Stimulated activated memory B cell treated with anti-CD40 and anti-IgM and Interleukin-4, amounts not matched to agents 10 μg/mL and 1 μg/mL and 100 μg/mL, for 72 hours (primary cell): ENCODE results near the gene CADM1.

Experiments used
- ATAC-seq: fragments of 150-1000 bp; cut with Tn5 transposase; 2 replicates; pipeline ENCODE4 v1.10.0; 2021
- H3K27ac Mint-ChIP-seq: one replicate; pipeline ENCODE4 v1.8.0; 2022; ENCODE audit warnings: mild to moderate bottlenecking, mixed read lengths
- H3K27me3 Mint-ChIP-seq: one replicate; pipeline ENCODE4 v1.8.0; 2022; ENCODE audit warnings: mixed read lengths
- H3K36me3 Mint-ChIP-seq: one replicate; pipeline ENCODE4 v1.8.0; 2022; ENCODE audit warnings: mixed read lengths
- H3K4me1 Mint-ChIP-seq: one replicate; pipeline ENCODE4 v1.8.0; 2022; ENCODE audit warnings: mixed read lengths
- H3K4me3 Mint-ChIP-seq: one replicate; pipeline ENCODE4 v1.8.0; 2022; ENCODE audit warnings: mild to moderate bottlenecking, moderate library complexity, mixed read lengths
- H3K9me3 Mint-ChIP-seq: one replicate; pipeline ENCODE4 v1.8.0; 2022; ENCODE audit warnings: mixed read lengths

CADM1 gene

DNA sequence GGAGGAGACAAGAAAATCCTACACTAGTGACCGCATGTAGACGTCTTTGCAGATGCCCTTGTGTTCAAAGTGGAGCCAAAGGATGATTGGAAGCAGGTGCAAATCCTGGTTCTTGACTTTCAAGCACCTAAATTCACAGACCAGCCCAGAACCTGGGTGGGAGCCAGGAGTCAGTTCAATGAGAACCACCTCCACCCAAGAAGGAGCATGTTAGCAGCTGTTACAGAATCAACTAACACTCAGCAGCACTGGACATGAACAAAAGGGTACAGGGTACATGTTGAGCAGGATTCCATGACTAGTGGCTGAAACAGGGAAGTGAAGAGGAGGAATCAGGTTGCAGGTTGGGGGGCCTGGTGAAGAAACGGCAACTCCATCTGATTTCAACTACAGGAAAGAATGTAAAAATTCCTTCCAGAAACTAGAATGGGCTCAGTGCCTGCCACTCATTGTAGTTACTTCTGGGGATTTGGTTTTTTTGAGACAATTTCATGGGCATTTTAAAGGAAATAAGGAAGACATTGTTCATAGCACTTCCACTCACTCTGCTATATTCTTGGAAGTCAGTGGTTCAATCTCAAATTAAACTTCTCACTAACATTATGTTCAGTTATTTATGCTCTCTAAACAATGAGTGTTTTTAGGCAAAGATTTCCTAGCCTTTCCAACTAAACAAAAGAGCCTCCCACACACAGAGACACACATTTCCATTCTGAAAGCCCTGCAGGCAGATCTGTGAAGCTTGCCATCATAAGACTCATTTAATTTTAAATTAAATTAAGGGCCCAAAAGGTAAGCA, 173.3 kb downstream of the CADM1 start:
- Mint-ChIP-seq H3K4me3 (no peak overlapping the region), H3K36me3 (no peaks in the 10 kb centered on the region)

DNA sequence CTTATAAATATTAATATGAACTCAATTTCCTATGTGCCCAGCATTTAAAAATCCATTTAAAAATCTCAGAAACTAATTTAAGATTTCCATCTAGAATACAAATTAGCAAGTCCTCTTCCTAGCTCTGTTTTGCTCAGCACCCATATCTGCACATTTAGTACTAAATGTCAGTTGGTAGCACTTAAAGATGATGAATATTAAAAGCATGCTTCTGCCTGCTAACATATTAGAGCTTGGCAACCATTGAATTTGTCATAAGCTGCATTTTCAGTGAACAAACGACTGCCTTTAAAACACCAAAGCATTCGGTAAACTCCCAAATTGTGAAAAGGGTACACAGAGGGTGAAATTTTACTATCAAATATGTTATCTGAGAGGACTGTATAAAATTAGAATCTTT, 177.7 kb downstream of the CADM1 start:
- no peaks in the 10 kb centered on the region for H3K27me3 Mint-ChIP-seq
- no peak overlapping the region for H3K4me3 Mint-ChIP-seq
- H3K9me3 Mint-ChIP-seq = no peaks in the 10 kb centered on the region
- no peak for ATAC-seq
- H3K4me1 Mint-ChIP-seq = peaks cover 8% of the 10 kb centered on the region
- H3K27ac Mint-ChIP-seq = no peak overlapping the region
- H3K36me3 Mint-ChIP-seq = no peaks in the 10 kb centered on the region

More for the DNA sequence above, 173.3 kb downstream of the CADM1 start:
- no peak for ATAC-seq
- H3K27ac Mint-ChIP-seq = no peak overlapping the region
- H3K27me3 Mint-ChIP-seq = no peaks in the 10 kb centered on the region
- no peaks in the 10 kb centered on the region for H3K4me1 Mint-ChIP-seq
- no peaks in the 10 kb centered on the region for H3K9me3 Mint-ChIP-seq

DNA sequence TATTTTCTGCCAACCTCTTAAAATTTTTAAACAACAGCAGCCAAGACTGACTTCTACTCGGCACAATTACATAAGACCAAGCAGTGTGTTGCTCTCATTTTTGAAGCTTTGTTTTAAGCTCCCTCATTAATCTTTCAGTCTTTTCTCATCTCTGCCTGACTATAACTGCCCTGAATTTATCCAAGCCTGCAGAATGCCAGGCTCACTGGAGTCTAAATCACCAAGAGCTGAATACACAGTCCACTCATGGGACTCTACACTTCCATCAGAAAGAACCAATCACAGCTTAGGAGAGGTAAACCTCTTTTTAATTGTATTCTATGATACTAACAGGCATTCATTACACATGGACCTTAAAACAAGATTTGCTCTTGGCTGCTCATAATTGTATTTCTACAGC, 178.7 kb downstream of the CADM1 start:
- Mint-ChIP-seq H3K9me3 (no peaks in the 10 kb centered on the region), H3K4me3 (no peak overlapping the region), H3K36me3 (no peaks in the 10 kb centered on the region), H3K27me3 (no peaks in the 10 kb centered on the region), H3K4me1 (peaks cover 8% of the 10 kb centered on the region), H3K27ac (no peak overlapping the region)
- no peak for ATAC-seq

DNA sequence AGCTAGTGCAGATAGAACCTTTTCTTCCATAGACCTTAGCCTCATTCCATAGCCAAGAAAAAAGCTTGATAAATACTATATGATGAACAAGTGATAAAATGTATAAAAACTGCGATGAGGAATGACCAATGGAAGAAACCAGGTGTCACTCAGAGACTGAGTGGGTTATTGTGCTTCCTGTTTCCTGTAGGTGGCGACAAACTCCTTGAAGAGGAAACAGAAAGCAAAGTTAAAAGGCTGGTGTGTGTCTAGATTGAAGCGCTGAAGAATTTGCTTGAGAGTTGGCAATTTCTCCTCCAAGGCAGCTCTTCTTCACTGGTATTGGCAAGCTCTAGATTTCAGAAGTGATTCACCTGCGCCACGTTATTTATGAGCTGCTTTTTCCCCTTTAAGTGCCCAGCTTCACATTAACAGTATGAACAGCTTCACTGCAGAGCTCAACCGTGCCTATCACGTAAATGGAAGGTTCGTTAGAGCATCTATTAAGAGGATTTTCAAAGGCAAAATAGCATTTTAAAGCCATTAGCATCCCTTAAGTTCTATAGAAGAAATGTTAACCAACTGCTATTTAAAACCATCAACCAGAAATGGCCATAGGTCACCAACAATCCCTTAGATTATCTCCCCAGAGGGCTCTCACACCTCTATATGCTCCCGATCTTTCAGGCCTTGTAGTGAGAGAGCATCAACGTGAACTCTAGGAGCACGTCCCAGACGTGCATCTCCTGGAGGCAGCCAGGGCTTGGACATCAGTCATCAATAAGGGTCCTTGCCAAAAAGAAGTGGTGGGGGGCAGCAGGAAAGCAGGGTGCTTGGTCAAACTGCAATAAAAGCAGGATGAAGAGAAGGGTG, 179.4 kb downstream of the CADM1 start:
- H3K27me3 Mint-ChIP-seq = no peaks in the 10 kb centered on the region

DNA sequence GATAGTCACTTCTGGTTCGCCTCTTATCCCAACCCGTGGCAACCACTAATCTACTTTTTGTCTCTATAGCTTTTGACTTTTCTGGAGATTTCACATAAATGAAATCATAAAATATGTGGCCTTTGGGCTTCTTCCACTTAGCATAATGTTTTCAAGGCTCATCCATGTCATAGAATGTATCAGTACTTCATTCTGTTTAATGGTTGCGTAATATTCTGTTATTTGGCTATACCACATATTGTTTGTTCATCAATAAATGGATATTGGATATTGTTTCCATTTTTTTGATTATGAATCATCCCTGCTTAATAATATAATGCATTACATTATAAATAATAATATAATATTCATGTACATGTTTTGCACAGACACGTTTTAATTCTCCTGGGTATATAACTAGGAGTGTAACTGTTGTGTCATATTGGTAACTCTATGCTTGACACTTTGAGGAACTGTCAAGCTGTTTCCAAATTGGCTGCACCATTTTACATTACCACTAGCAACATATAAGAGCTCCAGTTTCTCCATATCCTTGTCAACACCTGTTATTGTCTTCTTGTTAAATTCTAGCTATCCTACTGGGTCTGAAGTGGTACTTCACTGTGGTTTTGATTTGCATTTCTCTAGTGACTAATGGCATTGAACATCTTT, 181.5 kb downstream of the CADM1 start:
- no peak overlapping the region for H3K27ac Mint-ChIP-seq
- H3K4me1 Mint-ChIP-seq = peaks cover 8% of the 10 kb centered on the region
- no peak for ATAC-seq
- H3K27me3 Mint-ChIP-seq = no peaks in the 10 kb centered on the region
- H3K36me3 Mint-ChIP-seq = no peaks in the 10 kb centered on the region
- no peaks in the 10 kb centered on the region for H3K9me3 Mint-ChIP-seq
- no peak overlapping the region for H3K4me3 Mint-ChIP-seq

More for the DNA sequence above, 179.4 kb downstream of the CADM1 start:
- no peaks in the 10 kb centered on the region for H3K36me3 Mint-ChIP-seq
- H3K4me1 Mint-ChIP-seq = peaks cover 8% of the 10 kb centered on the region
- peak; percentile 62 for ATAC-seq
- H3K9me3 Mint-ChIP-seq = no peaks in the 10 kb centered on the region
- H3K27ac Mint-ChIP-seq = no peak overlapping the region
- H3K4me3 Mint-ChIP-seq = no peak overlapping the region

DNA sequence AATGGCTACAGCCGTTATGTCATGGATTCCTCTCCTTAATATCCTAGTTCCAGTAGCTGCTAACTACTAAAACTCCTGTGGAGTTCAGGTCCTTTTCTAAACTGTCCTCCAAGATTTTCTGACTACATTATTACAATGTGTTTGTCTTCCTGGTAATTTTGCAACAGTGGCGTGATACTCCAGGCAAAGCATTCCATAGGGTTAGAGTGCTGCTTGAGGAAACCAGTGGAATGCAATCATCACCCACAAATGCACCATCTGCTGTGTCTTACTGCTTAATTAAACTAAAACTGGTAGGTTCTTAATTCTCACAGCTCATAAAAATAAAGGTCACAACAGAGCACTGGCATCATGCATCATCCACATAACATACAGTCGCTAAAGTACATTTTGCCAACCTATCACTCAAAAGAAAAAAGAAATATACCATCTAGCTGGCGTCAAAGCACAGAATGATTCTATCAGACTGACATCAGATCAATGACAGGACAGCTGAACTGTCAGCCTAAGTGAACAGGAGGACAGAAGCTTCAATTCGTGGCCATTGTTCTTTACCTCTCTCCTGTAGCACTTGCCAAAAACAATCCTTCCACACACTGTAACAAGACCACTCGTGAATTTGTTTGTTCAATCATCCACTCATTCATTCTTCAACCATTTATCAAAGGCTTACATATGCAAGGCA, 182.5 kb downstream of the CADM1 start:
- H3K4me1 Mint-ChIP-seq = peaks cover 8% of the 10 kb centered on the region
- ATAC-seq = no peak
- H3K27ac Mint-ChIP-seq = no peak overlapping the region
- H3K4me3 Mint-ChIP-seq = no peak overlapping the region
- no peaks in the 10 kb centered on the region for H3K9me3 Mint-ChIP-seq
- H3K27me3 Mint-ChIP-seq = no peaks in the 10 kb centered on the region
- H3K36me3 Mint-ChIP-seq = no peaks in the 10 kb centered on the region

DNA sequence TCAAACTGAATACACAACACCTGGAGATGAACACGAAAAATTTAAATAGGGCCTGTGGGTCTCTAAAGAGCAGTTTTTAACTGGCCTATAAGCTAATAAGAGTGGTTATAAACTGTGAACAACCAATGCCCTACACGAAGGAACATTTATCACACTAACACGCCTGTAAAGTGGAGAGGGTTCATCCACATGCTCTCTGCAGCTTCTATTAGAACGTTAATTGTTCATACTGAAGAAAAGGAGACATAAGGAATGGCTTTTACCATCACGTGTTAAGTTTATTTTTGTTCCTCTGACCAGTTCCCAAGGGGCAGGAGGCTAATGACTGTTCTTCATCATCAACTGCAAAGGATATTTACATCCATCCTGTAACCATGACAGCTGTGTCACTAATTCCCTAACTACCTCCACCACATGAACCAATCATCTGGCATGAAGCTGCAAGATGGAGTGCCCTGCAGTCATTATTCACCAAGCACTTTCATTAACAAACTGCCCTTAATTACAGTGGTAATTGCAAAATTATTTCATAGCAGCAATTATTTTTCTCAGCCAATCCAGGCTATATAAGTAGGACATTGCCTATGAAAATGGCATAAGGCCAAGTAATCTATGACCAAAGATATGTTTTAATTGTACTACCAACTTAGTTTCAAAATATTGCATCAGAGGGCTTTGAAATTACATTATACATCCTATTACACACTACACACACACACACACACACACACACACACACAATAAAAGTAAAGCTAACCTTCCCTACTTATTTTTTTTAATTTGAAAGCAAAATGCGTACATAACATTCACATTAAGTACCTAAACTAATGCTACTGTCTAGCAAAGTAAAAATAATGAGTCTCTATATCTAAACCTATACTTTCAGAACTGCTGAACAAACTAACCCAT, 186.7 kb downstream of the CADM1 start:
- ATAC-seq = no peak
- H3K27ac Mint-ChIP-seq = no peak overlapping the region

DNA sequence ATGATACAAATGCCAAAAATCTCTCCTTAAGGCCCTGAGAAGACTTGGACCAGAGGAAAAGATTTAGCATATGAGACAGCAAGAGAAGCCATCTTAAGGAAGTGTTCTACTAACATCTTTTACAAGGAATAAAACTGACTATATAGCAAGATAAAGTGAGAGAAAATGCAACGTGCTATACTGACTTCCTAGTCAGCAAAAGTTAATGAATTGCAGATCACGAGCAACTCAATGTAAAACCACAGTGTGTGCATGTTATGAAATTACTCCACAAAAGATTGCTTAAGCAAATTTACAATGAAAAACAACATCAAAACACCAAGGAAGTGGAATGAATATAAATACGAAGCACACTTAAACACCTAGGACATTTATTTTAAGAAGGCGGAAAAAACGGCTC, 187.5 kb downstream of the CADM1 start:
- no peak overlapping the region for H3K4me3 Mint-ChIP-seq
- H3K4me1 Mint-ChIP-seq = no peaks in the 10 kb centered on the region
- no peaks in the 10 kb centered on the region for H3K36me3 Mint-ChIP-seq
- no peak for ATAC-seq
- H3K27me3 Mint-ChIP-seq = peaks cover 10% of the 10 kb centered on the region
- H3K9me3 Mint-ChIP-seq = no peaks in the 10 kb centered on the region
- no peak overlapping the region for H3K27ac Mint-ChIP-seq

More for the DNA sequence above, 186.7 kb downstream of the CADM1 start:
- Mint-ChIP-seq H3K9me3 (no peaks in the 10 kb centered on the region), H3K4me3 (no peak overlapping the region), H3K4me1 (no peaks in the 10 kb centered on the region), H3K27me3 (peaks cover 10% of the 10 kb centered on the region), H3K36me3 (no peaks in the 10 kb centered on the region)

DNA sequence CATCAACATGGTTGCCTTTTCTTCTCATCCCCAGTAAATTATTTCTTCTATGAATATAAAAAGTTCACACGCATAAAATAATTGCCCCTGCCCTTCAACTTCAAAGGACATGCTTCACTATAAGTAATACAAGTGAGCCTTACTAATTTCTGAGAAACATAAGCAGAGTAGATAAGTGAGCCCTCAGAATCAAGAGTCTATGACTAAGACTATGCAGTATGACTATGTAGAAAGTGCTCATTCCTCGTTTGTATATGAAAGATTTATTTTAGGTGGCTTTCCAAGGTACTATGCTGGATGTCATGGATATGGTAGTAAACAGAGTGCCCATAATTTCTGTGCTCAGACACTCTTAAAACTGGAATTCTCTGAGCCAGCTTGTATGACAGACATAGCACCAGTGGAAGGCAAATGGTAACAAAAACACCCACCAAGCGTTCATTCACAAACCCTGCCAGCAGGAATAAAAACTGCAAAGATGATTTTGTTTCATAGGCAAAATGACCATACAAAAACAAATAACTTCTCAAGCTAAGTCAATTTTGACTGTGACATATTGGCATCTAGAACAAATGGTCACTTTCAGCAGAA, 189.8 kb downstream of the CADM1 start:
- no peaks in the 10 kb centered on the region for H3K4me1 Mint-ChIP-seq
- H3K4me3 Mint-ChIP-seq = no peak overlapping the region
- H3K27ac Mint-ChIP-seq = no peak overlapping the region
- ATAC-seq = no peak
- H3K36me3 Mint-ChIP-seq = no peaks in the 10 kb centered on the region
- no peaks in the 10 kb centered on the region for H3K9me3 Mint-ChIP-seq
- H3K27me3 Mint-ChIP-seq = peaks cover 10% of the 10 kb centered on the region

DNA sequence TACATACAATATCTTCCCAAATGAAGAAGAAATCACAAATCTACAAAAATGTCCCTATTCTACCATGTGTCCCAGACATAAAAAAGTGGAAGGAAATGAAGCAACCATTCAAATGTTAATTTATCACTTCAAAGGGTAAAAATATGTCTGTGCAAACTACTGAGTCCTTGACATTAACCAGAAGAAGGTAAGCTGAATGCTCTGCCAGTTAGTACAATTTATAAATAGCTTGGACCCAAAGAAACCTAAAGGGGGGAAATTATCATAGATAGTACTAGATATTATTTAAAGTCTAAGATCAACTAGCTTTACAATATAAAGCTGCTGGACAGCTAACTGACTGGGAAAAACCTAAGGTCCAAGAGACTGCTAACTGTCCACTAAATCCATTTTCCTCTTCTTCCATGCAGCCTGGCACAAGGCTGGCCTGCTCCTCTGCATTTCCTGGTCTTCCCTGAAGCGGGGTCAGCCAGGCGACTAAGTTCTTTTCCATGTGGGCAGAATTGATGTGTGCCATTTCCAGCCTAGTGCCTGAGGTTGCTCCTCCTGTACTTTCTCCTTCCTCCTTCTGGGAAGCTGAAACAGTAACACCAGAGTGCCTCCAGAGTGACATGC, 190.9 kb downstream of the CADM1 start:
- no peak overlapping the region for H3K27ac Mint-ChIP-seq
- no peaks in the 10 kb centered on the region for H3K4me1 Mint-ChIP-seq
- H3K4me3 Mint-ChIP-seq = no peak overlapping the region
- no peaks in the 10 kb centered on the region for H3K9me3 Mint-ChIP-seq
- no peak for ATAC-seq
- peaks cover 10% of the 10 kb centered on the region for H3K27me3 Mint-ChIP-seq
- H3K36me3 Mint-ChIP-seq = no peaks in the 10 kb centered on the region

DNA sequence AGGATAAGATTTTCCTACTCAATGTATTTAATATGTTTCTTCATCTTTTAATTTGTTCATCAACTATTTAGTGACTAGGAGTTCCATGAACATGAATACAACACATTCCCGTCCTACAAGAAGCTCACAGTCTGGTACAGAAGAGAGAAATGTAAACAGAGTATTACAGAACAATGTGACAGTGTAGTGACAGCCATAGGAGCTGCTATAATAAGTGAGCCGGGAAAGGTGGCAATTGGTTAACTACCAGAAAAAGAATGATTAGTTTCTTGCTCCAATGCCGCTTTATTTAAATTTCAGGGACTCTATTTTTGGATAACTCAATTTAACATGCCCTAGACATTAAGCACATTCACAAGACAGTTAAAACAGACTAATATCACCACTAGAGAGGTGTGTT, 192.3 kb downstream of the CADM1 start:
- H3K9me3 Mint-ChIP-seq = no peaks in the 10 kb centered on the region
- H3K27ac Mint-ChIP-seq = no peak overlapping the region
- ATAC-seq = no peak
- H3K4me1 Mint-ChIP-seq = no peaks in the 10 kb centered on the region
- peaks cover 10% of the 10 kb centered on the region for H3K27me3 Mint-ChIP-seq
- H3K4me3 Mint-ChIP-seq = no peak overlapping the region
- H3K36me3 Mint-ChIP-seq = no peaks in the 10 kb centered on the region

DNA sequence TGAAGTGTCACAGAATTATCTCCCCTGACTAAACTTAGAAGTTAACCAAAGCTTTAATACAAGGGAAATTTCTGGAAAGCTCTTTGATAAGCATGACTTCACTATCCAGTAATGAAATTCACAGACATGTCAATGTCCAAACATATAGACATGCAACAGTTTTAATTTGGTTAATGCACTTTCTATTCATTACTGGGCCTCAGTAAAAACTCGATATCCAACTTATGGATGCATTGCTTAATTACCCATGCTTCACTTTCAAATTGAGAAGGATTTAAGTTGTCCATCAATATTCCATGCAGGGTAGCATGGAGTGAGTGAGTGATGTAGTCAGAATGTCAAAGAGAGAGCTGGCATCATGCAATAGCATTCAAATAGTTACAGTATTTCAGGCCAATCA, 197.5 kb downstream of the CADM1 start:
- H3K36me3 Mint-ChIP-seq = no peaks in the 10 kb centered on the region
- ATAC-seq = no peak
- no peak overlapping the region for H3K27ac Mint-ChIP-seq
- H3K4me3 Mint-ChIP-seq = no peak overlapping the region
- H3K27me3 Mint-ChIP-seq = no peaks in the 10 kb centered on the region
- H3K4me1 Mint-ChIP-seq = no peaks in the 10 kb centered on the region
- H3K9me3 Mint-ChIP-seq = no peaks in the 10 kb centered on the region

DNA sequence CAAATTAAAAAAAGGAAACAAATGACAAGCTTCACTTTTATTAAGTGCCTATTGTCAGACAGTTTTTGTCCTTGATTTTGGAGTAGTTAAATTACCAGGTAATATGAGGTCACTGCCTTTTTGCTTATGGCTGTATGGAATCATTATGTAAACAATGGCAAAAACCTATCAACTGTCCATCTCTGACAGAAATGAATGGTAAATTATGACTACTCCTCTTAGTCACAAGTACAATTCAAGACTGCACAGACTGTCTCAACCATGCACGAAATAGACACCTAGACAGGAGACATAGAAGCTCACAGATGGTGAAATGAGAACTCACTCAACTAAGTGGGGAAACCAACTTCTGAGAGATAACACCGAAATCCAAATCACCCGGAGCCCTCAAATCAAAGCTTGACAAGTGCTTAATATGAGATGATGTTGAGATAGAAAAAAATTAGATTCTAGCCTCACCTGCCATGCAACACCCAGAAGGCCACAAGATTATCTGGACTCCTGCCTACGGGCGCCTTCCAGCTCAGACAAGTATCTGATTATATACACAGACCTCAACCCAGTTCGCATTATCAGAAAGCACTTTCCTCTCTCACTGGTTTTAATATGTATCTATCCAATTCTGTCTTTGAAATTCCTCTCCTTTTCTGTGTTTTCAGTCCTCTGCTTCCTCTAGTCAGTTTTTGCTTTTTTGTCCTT, 199.3 kb downstream of the CADM1 start:
- H3K4me3 Mint-ChIP-seq = no peak overlapping the region
- no peaks in the 10 kb centered on the region for H3K27me3 Mint-ChIP-seq
- H3K27ac Mint-ChIP-seq = no peak overlapping the region
- ATAC-seq = no peak
- H3K4me1 Mint-ChIP-seq = no peaks in the 10 kb centered on the region
- H3K9me3 Mint-ChIP-seq = no peaks in the 10 kb centered on the region
- no peaks in the 10 kb centered on the region for H3K36me3 Mint-ChIP-seq
